C4-2B (cell line): ENCODE data around the gene CCDC171.

Source experiments
- CTCF ChIP-seq: fragments of 450-650 bp; conservative IDR thresholded peaks from 2 replicates; pipeline ENCODE4 v1.5.1; 2017; ENCODE audit warnings: mild to moderate bottlenecking
- ZFX ChIP-seq: fragments of 450-650 bp; IDR thresholded peaks from 2 replicates; pipeline ENCODE4 v1.6.1; 2017

- TF ChIP-seq CTCF: no peak
- no peak for TF ChIP-seq ZFX
Observed at GRCh38 chr9:15531380-15531779, 21.5 kb upstream of the CCDC171 start.
